ENCODE results near the gene RPH3AL.

GRCh38 chr17:300881-301280 is 51.7 kb downstream of the RPH3AL start:
- TF ChIP-seq CTCF (IDR thresholded peaks at IDR 0.05; ENCODE audit: low read depth, low read length): no peak
- no peak for TF ChIP-seq POLR2A (IDR thresholded peaks at IDR 0.05; ENCODE audit: extremely low read depth, insufficient read length)
- no peak for TF ChIP-seq MYC (IDR thresholded peaks at IDR 0.05; ENCODE audit: low read depth, low read length)

All from NB4 (cell line).